ENCODE data around the gene NAV2. TPM values are rescaled to one million over a fixed set of nuclear protein-coding genes. Genes with fewer than 3 reads are reported as not detected.

Gene NAV2
- total and polyA plus RNA-seq, 12 donors, result 6.9 to 34.7 (median 20.2) TPM

DNA sequence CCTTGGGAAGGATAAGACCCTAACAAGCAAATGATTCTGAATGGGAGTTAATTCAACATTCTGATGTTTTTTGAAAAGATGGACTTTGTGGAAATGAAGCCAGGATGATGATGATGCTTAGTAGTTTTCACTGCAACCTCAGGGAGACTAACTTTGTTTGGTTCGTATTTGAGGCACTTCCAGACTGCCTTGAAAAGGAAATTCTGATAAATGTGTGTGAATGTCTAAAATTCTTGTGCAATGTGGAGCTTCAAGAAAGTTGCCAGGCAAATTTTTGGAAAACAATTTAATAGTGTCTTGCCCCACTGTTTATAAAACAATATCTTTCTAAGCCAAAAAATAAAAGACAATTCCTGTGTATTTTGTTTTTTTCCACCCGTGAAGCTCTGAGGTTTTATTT lies 11.2 kb upstream of the NAV2 start:
- H3K9me3 ChIP-seq, result peaks cover 0 to 3% (median 0%) of the 10 kb centered on the region in 11 donors
- 63 to 70% methylated on average over 2 of the region's 2 CpGs for WGBS, 2 donors
- no peak for ATAC-seq
- no peaks in the 10 kb centered on the region for H3K27me3 ChIP-seq
- DNase-seq, result no peak
- intact Hi-C loops (cut with DNase I), result no loop called here
- H3K27ac ChIP-seq, result no peak overlapping the region
- H3K36me3 ChIP-seq, result no peaks in the 10 kb centered on the region
- TF ChIP-seq, protein P1, sequence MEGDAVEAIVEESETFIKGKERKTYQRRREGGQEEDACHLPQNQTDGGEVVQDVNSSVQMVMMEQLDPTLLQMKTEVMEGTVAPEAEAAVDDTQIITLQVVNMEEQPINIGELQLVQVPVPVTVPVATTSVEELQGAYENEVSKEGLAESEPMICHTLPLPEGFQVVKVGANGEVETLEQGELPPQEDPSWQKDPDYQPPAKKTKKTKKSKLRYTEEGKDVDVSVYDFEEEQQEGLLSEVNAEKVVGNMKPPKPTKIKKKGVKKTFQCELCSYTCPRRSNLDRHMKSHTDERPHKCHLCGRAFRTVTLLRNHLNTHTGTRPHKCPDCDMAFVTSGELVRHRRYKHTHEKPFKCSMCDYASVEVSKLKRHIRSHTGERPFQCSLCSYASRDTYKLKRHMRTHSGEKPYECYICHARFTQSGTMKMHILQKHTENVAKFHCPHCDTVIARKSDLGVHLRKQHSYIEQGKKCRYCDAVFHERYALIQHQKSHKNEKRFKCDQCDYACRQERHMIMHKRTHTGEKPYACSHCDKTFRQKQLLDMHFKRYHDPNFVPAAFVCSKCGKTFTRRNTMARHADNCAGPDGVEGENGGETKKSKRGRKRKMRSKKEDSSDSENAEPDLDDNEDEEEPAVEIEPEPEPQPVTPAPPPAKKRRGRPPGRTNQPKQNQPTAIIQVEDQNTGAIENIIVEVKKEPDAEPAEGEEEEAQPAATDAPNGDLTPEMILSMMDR (IDR thresholded peaks at IDR 0.05), result no peak
- no peak overlapping the region for H3K4me3 ChIP-seq
- H3K4me1 ChIP-seq, result peaks cover 0 to 44% (median 40%) of the 10 kb centered on the region in 9 donors

GRCh38 chr11:19702620-19703019 lies 10.0 kb upstream of the NAV2 start:
- intact Hi-C loops (cut with DNase I), result no loop called here
- Histone ChIP-seq H3K27ac (peak overlapping the region in 3 of 10 donors; percentile 11 to 63 (median 30)), H3K36me3 (no peaks in the 10 kb centered on the region), H3K9me3 (no peaks in the 10 kb centered on the region), H3K27me3 (no peaks in the 10 kb centered on the region), H3K4me3 (no peak overlapping the region), H3K4me1 (peaks cover 0 to 39% (median 29%) of the 10 kb centered on the region in 9 donors)
- TF ChIP-seq, protein P1 (IDR thresholded peaks at IDR 0.05), result no peak
- ATAC-seq, result no peak
- DNase-seq, result no peak
- WGBS, 2 donors, result 97 to 99% methylated on average over 3 of the region's 3 CpGs

- H3K27me3 ChIP-seq, result no peaks in the 10 kb centered on the region
- H3K27ac ChIP-seq, result peak overlapping the region in 4 of 10 donors; percentile 11 to 63 (median 34)
- peak in 1 of 2 donors; percentile 42 for DNase-seq
- WGBS, 2 donors, result 61 to 81% methylated on average over 7 of the region's 7 CpGs
- no peaks in the 10 kb centered on the region for H3K9me3 ChIP-seq
- TF ChIP-seq, protein P1 (IDR thresholded peaks at IDR 0.05), result no peak
- H3K4me3 ChIP-seq, result no peak overlapping the region
- H3K36me3 ChIP-seq, result no peaks in the 10 kb centered on the region
- peaks cover 0 to 33% (median 23%) of the 10 kb centered on the region in 9 donors for H3K4me1 ChIP-seq
- intact Hi-C loops (cut with DNase I), result no loop called here
- ATAC-seq, result peak in 7 of 8 donors; percentile 5 to 85 (median 55)
Measured at GRCh38 chr11:19703211-19703610, 9.4 kb upstream of the NAV2 start.

- TF ChIP-seq, protein P1 (IDR thresholded peaks at IDR 0.05), result no peak
- no peak for DNase-seq
- WGBS, 2 donors, result 57% methylated on average over 1 of the region's 1 CpG
- H3K27ac ChIP-seq, result peak overlapping the region in 1 of 10 donors; percentile 30
- H3K4me1 ChIP-seq, result peaks cover 0 to 24% (median 15%) of the 10 kb centered on the region in 9 donors
- no peak for ATAC-seq
- no peak overlapping the region for H3K4me3 ChIP-seq
- no peaks in the 10 kb centered on the region for H3K9me3 ChIP-seq
- intact Hi-C loops (cut with DNase I), result no loop called here
- no peaks in the 10 kb centered on the region for H3K27me3 ChIP-seq
- H3K36me3 ChIP-seq, result no peaks in the 10 kb centered on the region
Measured at GRCh38 chr11:19704213-19704612, 8.4 kb upstream of the NAV2 start.

Data from heart right ventricle (tissue), 16 donors.